ENCODE measurements around the gene JAG1.

DNA sequence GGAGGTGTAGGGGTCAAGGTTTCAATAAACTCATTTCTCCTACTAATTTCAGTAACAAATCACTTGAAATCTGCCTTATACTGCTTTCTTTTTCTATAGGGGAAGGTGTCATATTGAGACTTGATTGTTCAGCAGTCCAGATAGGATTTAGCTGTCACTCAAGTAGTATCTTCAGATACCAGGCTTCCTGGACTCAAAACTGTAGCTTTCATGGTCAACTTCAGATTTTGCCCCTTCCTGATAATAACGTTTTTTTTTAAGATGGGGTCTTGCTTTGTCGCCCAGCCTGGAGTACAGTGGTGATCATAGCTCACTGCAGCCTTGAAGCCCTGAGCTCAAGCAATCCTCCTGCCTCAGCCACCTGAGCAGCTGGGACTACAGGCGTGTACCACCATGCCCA, 77.8 kb downstream of the JAG1 start:
- TF ChIP-seq, protein P1, sequence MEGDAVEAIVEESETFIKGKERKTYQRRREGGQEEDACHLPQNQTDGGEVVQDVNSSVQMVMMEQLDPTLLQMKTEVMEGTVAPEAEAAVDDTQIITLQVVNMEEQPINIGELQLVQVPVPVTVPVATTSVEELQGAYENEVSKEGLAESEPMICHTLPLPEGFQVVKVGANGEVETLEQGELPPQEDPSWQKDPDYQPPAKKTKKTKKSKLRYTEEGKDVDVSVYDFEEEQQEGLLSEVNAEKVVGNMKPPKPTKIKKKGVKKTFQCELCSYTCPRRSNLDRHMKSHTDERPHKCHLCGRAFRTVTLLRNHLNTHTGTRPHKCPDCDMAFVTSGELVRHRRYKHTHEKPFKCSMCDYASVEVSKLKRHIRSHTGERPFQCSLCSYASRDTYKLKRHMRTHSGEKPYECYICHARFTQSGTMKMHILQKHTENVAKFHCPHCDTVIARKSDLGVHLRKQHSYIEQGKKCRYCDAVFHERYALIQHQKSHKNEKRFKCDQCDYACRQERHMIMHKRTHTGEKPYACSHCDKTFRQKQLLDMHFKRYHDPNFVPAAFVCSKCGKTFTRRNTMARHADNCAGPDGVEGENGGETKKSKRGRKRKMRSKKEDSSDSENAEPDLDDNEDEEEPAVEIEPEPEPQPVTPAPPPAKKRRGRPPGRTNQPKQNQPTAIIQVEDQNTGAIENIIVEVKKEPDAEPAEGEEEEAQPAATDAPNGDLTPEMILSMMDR (conservative IDR thresholded peaks at IDR 0.05; ENCODE audit: low read depth, low read length): no peak
- no peak for TF ChIP-seq EZH2 (IDR thresholded peaks at IDR 0.05; ENCODE audit: low read length, unreplicated experiment)

Data from PC-3 (cell line).